Liver (tissue), 9 donors: ENCODE data around the gene SORL1. TPM values are rescaled to one million over a fixed set of nuclear protein-coding genes. Genes with fewer than 3 reads are reported as not detected.

Source experiments
- DNase-seq: peaks from one replicate; pipeline ENCODE4 v3.0.0-alpha.2; 2017; ENCODE audit warnings: low spot score
- H3K27ac ChIP-seq, 2 donors: one replicate each; pipeline ENCODE4 v1.7.0; 2013; ENCODE audit warnings: inconsistent platforms in 2 of 2, low read length in 2 of 2, control low read depth in 1 of 2, low read depth in 1 of 2, mild to moderate bottlenecking in 1 of 2
- H3K27me3 ChIP-seq, 4 donors: one replicate each; pipeline versions ENCODE4 v1.6.1 to v1.7.0; 2013; ENCODE audit warnings: low read length in 3 of 4, inconsistent platforms in 1 of 4, mild to moderate bottlenecking in 1 of 4, moderate library complexity in 1 of 4; ENCODE audit not compliant: control insufficient read depth in 4 of 4, insufficient read depth in 4 of 4
- H3K36me3 ChIP-seq, 4 donors: one replicate each; pipeline versions ENCODE4 v1.6.1 to v1.7.0; 2013; ENCODE audit warnings: low read length in 3 of 4, mild to moderate bottlenecking in 3 of 4, low read depth in 1 of 4, moderate library complexity in 1 of 4; ENCODE audit not compliant: control insufficient read depth in 4 of 4, insufficient read depth in 3 of 4
- H3K4me1 ChIP-seq, 4 donors: one replicate each; pipeline versions ENCODE4 v1.6.1 to v1.7.0; 2013; ENCODE audit warnings: low read length in 3 of 4, mild to moderate bottlenecking in 3 of 4, moderate library complexity in 1 of 4; ENCODE audit not compliant: control insufficient read depth in 4 of 4, insufficient read depth in 4 of 4
- H3K4me3 ChIP-seq, 3 donors: one replicate each; pipeline versions ENCODE4 v1.6.1 to v1.7.0; 2013; ENCODE audit warnings: low read length in 3 of 3, control low read depth in 1 of 3, low read depth in 1 of 3, mild to moderate bottlenecking in 1 of 3
- H3K9ac ChIP-seq, 2 donors: one replicate each; pipeline ENCODE4 v1.7.0; 2013; ENCODE audit warnings: low read length in 2 of 2, mild to moderate bottlenecking in 2 of 2, moderate library complexity in 2 of 2, control low read depth in 1 of 2, low read depth in 1 of 2
- H3K9me3 ChIP-seq, 4 donors: one replicate each; pipeline versions ENCODE4 v1.6.1 to v1.7.0; 2013; ENCODE audit warnings: low read length in 3 of 4; ENCODE audit not compliant: control insufficient read depth in 4 of 4
- FOXA1 ChIP-seq: IDR thresholded peaks from 2 replicates; pipeline ENCODE4 v1.6.1; 2016; ENCODE audit warnings: antibody characterized with exemption
- FOXA2 ChIP-seq: IDR thresholded peaks from 2 replicates; pipeline ENCODE4 v1.6.1; 2016; ENCODE audit warnings: antibody characterized with exemption
- GABPA ChIP-seq, 2 donors: IDR thresholded peaks in 1 of 2; conservative IDR thresholded peaks in 1 of 2; 2 replicates each; pipeline ENCODE4 v1.6.1; 2016; ENCODE audit warnings: antibody characterized with exemption in 2 of 2, mild to moderate bottlenecking in 1 of 2, moderate library complexity in 1 of 2
- HNF4A ChIP-seq, 2 donors: conservative IDR thresholded peaks; 2 replicates each; pipeline ENCODE4 v1.6.1; 2016; ENCODE audit warnings: antibody characterized with exemption in 2 of 2, mild to moderate bottlenecking in 2 of 2
- HNF4G ChIP-seq: IDR thresholded peaks from 2 replicates; pipeline ENCODE4 v1.6.1; 2016; ENCODE audit warnings: antibody characterized with exemption
- NR2F2 ChIP-seq: IDR thresholded peaks from 2 replicates; pipeline ENCODE4 v1.6.1; 2016; ENCODE audit warnings: antibody characterized with exemption
- RAD21 ChIP-seq, 2 donors: IDR thresholded peaks; 2 replicates each; pipeline ENCODE4 v1.6.1; 2016; ENCODE audit warnings: antibody characterized with exemption in 2 of 2, mild to moderate bottlenecking in 2 of 2
- RXRA ChIP-seq, 2 donors: IDR thresholded peaks; 2 replicates each; pipeline ENCODE4 v1.6.1; 2017 to 2018; ENCODE audit warnings: antibody characterized with exemption in 2 of 2, mild to moderate bottlenecking in 1 of 2
- SP1 ChIP-seq: IDR thresholded peaks from 2 replicates; pipeline ENCODE4 v1.6.1; 2018; ENCODE audit warnings: antibody characterized with exemption, mild to moderate bottlenecking
- TAF1 ChIP-seq: conservative IDR thresholded peaks from 2 replicates; pipeline ENCODE4 v1.6.1; 2016; ENCODE audit warnings: antibody characterized with exemption, mild to moderate bottlenecking
- YY1 ChIP-seq: IDR thresholded peaks from 2 replicates; pipeline ENCODE4 v1.6.1; 2016; ENCODE audit warnings: antibody characterized with exemption, mild to moderate bottlenecking
- WGBS: extraction: QIAGEN DNeasy Blood & Tissue Kit; methylation state at CpG from one replicate; pipeline ENCODE4 v1.1.7; 2013; 5-methylcytosine and 5-hydroxymethylcytosine counted together
- polyA plus RNA-seq, 2 donors: library from polyadenylated mRNA; stranded (reverse) in 1 of 2; unstranded in 1 of 2; fragments of 200-250 nt in 1 of 2; fragments of >200 nt in 1 of 2; fragmentation: Nextera tagmentation in 1 of 2; extraction: Ambion mirVana in 1 of 2; gene quantifications; one replicate each; pipeline versions ENCODE4 v1.2.1 to v1.2.3, GENCODE V29; 2013 to 2015
- total RNA-seq, 2 donors: library from RNA; depleted of rRNA; stranded (reverse); fragments of >200 nt; gene quantifications; one replicate each; pipeline ENCODE4 v1.2.3, GENCODE V29; 2014
- TF ChIP-seq, protein P1 (sequence below): IDR thresholded peaks from 2 replicates; pipeline ENCODE4 v1.6.1; 2016; ENCODE audit warnings: antibody characterized with exemption, mild to moderate bottlenecking
- TF ChIP-seq, protein P2 (sequence below): IDR thresholded peaks from 2 replicates; pipeline ENCODE4 v1.6.1; 2016; ENCODE audit warnings: antibody characterized with exemption
- TF ChIP-seq, protein P3 (sequence below): IDR thresholded peaks from 2 replicates; pipeline ENCODE4 v1.6.1; 2016; ENCODE audit warnings: antibody characterized with exemption
- TF ChIP-seq, protein P4 (sequence below): IDR thresholded peaks from 2 replicates; pipeline ENCODE4 v1.6.1; 2016; ENCODE audit warnings: antibody characterized with exemption
- donor health status: healthy.
- donor health status: healthy.
- donor health status: healthy.
- donor health status: healthy.
- donor health status: healthy.

SORL1 gene
- total and polyA plus RNA-seq, 4 donors, result 14.6 to 124 (median 25.4) TPM

DNA sequence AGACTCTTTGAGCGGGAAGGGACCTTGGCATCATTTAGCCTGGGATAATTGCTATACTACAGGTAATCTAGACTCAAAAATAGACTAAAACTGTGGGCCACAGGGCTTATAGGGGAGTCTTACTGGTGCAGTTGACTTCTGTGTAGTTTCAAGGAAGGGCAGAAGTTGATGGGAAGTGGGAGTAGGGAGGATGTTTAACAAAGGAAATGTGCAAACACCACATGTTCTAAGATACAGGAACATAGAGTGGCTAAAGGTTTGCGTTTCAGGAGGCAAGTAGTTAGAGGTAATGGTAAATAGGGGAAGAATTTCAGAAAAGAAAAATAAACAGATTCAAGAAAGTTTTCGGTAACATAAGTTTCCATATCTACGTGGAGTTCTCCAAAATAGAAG lies 14.4 kb upstream of the SORL1 start:
- Histone ChIP-seq H3K9me3 (no peaks in the 10 kb centered on the region), H3K27me3 (no peaks in the 10 kb centered on the region), H3K9ac (no peak overlapping the region), H3K27ac (no peak overlapping the region), H3K4me1 (peaks cover 0 to 11% (median 6%) of the 10 kb centered on the region in 4 donors), H3K36me3 (no peaks in the 10 kb centered on the region), H3K4me3 (no peak overlapping the region)
- TF ChIP-seq RXRA (IDR thresholded peaks at IDR 0.05), result no peak
- no peak for TF ChIP-seq NR2F2
- no peak for TF ChIP-seq HNF4A (conservative IDR thresholded peaks at IDR 0.05)
- TF ChIP-seq TAF1, result no peak
- no peak for TF ChIP-seq SP1
- TF ChIP-seq, protein P1, sequence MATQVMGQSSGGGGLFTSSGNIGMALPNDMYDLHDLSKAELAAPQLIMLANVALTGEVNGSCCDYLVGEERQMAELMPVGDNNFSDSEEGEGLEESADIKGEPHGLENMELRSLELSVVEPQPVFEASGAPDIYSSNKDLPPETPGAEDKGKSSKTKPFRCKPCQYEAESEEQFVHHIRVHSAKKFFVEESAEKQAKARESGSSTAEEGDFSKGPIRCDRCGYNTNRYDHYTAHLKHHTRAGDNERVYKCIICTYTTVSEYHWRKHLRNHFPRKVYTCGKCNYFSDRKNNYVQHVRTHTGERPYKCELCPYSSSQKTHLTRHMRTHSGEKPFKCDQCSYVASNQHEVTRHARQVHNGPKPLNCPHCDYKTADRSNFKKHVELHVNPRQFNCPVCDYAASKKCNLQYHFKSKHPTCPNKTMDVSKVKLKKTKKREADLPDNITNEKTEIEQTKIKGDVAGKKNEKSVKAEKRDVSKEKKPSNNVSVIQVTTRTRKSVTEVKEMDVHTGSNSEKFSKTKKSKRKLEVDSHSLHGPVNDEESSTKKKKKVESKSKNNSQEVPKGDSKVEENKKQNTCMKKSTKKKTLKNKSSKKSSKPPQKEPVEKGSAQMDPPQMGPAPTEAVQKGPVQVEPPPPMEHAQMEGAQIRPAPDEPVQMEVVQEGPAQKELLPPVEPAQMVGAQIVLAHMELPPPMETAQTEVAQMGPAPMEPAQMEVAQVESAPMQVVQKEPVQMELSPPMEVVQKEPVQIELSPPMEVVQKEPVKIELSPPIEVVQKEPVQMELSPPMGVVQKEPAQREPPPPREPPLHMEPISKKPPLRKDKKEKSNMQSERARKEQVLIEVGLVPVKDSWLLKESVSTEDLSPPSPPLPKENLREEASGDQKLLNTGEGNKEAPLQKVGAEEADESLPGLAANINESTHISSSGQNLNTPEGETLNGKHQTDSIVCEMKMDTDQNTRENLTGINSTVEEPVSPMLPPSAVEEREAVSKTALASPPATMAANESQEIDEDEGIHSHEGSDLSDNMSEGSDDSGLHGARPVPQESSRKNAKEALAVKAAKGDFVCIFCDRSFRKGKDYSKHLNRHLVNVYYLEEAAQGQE, result no peak
- no peak for TF ChIP-seq YY1
- TF ChIP-seq FOXA2, result no peak
- TF ChIP-seq, protein P2, sequence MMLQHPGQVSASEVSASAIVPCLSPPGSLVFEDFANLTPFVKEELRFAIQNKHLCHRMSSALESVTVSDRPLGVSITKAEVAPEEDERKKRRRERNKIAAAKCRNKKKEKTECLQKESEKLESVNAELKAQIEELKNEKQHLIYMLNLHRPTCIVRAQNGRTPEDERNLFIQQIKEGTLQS, result no peak
- TF ChIP-seq GABPA (IDR thresholded peaks at IDR 0.05 in 1 of 2, conservative IDR thresholded peaks at IDR 0.05 in 1 of 2), result no peak
- TF ChIP-seq, protein P3, sequence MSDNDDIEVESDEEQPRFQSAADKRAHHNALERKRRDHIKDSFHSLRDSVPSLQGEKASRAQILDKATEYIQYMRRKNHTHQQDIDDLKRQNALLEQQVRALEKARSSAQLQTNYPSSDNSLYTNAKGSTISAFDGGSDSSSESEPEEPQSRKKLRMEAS, result no peak
- no peak for TF ChIP-seq RAD21 (IDR thresholded peaks at IDR 0.05)
- no peak for TF ChIP-seq HNF4G
- TF ChIP-seq, protein P4, sequence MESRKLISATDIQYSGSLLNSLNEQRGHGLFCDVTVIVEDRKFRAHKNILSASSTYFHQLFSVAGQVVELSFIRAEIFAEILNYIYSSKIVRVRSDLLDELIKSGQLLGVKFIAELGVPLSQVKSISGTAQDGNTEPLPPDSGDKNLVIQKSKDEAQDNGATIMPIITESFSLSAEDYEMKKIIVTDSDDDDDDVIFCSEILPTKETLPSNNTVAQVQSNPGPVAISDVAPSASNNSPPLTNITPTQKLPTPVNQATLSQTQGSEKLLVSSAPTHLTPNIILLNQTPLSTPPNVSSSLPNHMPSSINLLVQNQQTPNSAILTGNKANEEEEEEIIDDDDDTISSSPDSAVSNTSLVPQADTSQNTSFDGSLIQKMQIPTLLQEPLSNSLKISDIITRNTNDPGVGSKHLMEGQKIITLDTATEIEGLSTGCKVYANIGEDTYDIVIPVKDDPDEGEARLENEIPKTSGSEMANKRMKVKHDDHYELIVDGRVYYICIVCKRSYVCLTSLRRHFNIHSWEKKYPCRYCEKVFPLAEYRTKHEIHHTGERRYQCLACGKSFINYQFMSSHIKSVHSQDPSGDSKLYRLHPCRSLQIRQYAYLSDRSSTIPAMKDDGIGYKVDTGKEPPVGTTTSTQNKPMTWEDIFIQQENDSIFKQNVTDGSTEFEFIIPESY, result no peak
- DNase-seq, result no peak
- WGBS, result 82% methylated on average over 4 of the region's 4 CpGs

DNA sequence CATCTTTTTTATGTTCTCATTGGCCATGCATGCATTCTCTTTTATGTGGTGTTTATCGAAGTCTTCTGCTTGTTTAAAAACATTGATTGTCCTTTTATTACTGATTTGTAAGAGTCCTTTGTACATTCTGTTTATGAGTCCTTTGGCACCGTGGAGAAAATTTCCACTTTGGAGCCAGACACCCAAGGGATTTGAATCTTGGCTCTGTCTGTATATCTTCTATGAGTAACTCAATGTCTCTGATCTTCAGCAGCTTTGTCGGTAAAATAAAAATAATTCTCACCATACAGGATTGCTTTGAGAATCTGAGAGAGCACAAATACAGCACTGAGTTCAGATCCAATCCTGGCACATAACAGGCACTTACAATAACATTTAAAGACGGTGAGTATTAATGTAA lies 12.8 kb upstream of the SORL1 start:
- no peaks in the 10 kb centered on the region for H3K27me3 ChIP-seq
- H3K4me3 ChIP-seq, result no peak overlapping the region
- H3K27ac ChIP-seq, result no peak overlapping the region
- TF ChIP-seq FOXA1, result no peak
- peaks cover 0 to 11% (median 6%) of the 10 kb centered on the region in 4 donors for H3K4me1 ChIP-seq
- no peaks in the 10 kb centered on the region for H3K36me3 ChIP-seq
- 93% methylated on average over 4 of the region's 4 CpGs for WGBS
- no peaks in the 10 kb centered on the region for H3K9me3 ChIP-seq
- no peak for DNase-seq
- no peak overlapping the region for H3K9ac ChIP-seq
